Panc1 (cell line): ENCODE data around the gene TAS2R13.

Source experiments
- POLR2AphosphoS5 ChIP-seq: IDR thresholded peaks from 2 replicates; pipeline ENCODE4 v1.6.1; 2012; ENCODE audit warnings: mild to moderate bottlenecking, low read depth, low read length, moderate library complexity
- TF ChIP-seq, protein P1 (sequence below): fragments of 450-650 bp; IDR thresholded peaks from 2 replicates; pipeline ENCODE4 v1.5.1; 2017; ENCODE audit warnings: mild to moderate bottlenecking

- TF ChIP-seq, protein P1, sequence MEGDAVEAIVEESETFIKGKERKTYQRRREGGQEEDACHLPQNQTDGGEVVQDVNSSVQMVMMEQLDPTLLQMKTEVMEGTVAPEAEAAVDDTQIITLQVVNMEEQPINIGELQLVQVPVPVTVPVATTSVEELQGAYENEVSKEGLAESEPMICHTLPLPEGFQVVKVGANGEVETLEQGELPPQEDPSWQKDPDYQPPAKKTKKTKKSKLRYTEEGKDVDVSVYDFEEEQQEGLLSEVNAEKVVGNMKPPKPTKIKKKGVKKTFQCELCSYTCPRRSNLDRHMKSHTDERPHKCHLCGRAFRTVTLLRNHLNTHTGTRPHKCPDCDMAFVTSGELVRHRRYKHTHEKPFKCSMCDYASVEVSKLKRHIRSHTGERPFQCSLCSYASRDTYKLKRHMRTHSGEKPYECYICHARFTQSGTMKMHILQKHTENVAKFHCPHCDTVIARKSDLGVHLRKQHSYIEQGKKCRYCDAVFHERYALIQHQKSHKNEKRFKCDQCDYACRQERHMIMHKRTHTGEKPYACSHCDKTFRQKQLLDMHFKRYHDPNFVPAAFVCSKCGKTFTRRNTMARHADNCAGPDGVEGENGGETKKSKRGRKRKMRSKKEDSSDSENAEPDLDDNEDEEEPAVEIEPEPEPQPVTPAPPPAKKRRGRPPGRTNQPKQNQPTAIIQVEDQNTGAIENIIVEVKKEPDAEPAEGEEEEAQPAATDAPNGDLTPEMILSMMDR = no peak
- no peak for TF ChIP-seq POLR2AphosphoS5
Observed at GRCh38 chr12:10909462-10909861, at the start of gene TAS2R13.
